HG02588 (cell line): ENCODE measurements around the gene OSBPL5.

Source experiments
- ATAC-seq: cut with Tn5 transposase; IDR thresholded peaks from one replicate; pipeline ENCODE4 v1.9.1; 2021; ENCODE audit warnings: mild to moderate bottlenecking, moderate library complexity; ENCODE audit not compliant: unreplicated experiment

OSBPL5 gene

GRCh38 chr11:3164138-3164551, 965 bp downstream of the OSBPL5 start:
- ATAC-seq = no peak

GRCh38 chr11:3163241-3163981, 1.7 kb downstream of the OSBPL5 start:
- ATAC-seq = no peak

GRCh38 chr11:3162410-3163240, 2.5 kb downstream of the OSBPL5 start:
- ATAC-seq = no peak

- no peak for ATAC-seq
These were observed 3.2 kb downstream of the OSBPL5 start for GRCh38 chr11:3161720-3162409.

DNA sequence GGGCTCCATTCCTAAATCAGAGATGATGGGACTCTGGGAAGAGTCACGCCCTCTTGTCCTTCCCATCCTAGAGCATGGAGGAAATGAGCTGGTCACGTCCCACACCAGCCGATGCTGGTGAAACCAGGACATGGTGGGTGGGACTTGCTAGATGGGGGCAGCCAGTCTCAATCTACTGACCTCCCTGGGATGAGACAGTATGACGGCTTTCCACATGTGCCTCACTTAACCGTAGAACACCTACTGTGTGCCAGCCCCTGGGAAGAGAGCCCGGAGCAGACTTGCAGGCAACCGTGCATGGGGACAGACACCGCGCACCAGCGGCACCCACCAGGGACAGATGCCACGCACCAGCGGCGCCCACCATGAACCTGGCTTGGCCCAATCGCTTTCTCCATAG, 3.8 kb downstream of the OSBPL5 start:
- ATAC-seq = no peak

- ATAC-seq = no peak
These were observed 4.7 kb downstream of the OSBPL5 start for GRCh38 chr11:3160252-3161031.

- no peak for ATAC-seq
These were observed 5.6 kb downstream of the OSBPL5 start for GRCh38 chr11:3159296-3160190.

DNA sequence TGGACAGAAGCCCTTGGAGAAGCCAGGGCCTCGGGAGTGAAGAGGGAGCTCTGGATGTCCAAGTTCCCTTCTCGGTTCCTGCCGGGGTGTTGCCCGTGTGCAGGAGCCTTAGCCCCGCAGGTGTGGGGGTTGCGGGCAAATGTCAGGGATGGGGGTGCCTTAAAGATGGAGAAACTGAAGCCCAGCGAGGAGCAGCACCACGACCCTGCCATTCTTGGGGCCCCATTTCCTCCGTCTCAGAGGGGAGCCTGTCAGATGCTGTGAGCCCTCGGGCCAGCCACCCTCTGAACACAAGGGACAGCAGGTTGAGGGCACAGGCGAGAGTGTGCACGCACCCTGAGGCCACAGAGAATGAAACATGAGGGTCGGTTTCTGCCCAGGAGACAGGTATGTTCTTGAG, 6.3 kb downstream of the OSBPL5 start:
- no peak for ATAC-seq

DNA sequence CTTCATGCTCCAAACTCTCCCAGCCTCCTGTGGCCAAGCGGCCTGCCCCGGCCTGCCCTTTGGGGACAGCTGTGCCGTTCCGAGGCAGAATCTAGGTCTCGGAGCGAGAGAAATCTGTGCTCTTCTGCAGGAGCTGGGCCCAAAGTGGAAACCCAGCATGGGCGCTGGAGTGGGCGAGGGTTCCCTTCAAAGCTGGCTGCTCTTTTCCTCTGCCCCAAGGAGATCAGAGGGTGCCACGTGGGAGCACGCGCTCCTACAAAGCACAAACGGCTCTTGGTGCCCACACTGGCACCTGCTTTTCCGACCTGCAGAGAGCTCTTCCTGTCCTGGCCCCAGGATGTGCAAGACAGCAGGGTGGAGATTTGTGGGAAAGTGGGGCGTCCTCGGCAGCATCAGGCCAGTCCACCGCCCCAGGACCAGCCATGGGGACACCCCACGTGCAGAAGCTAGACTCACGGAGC, 6.9 kb downstream of the OSBPL5 start:
- no peak for ATAC-seq

DNA sequence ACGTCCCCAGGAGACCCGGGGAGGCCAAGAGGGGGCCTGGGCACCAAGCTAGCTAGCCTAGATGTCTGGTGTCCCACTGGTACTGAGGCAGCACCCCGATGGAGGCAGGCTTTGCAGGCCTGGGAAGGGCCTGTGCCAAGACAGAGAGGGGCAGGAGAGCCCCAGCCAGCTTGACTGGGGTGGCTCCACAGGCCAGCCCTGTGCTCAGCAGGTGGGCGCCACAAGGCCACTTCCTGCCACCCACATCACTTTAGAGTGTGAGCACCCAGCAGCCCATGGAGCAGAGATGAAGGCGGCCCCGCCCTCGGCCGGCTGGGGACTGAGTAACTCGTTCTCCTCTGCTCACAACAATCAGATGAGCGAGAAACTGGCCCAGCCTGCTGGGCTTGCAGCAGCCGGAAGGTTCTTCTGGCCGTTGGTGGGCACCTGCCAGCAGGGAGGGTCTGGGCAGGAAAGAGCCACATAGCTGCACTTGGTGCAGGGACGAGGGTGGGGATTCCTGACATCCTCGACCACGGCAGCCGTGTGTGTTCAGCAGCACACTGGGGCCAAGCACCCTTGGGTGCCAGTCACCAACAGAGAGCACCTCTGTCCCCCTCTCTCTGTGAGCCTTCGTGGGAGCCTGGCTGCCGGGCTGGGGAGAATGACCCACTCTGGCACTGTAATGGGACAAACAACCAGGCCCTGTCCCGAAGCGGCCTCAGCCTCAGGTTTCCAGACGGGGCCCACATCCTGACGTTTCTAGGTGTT, 7.6 kb downstream of the OSBPL5 start:
- ATAC-seq = no peak

DNA sequence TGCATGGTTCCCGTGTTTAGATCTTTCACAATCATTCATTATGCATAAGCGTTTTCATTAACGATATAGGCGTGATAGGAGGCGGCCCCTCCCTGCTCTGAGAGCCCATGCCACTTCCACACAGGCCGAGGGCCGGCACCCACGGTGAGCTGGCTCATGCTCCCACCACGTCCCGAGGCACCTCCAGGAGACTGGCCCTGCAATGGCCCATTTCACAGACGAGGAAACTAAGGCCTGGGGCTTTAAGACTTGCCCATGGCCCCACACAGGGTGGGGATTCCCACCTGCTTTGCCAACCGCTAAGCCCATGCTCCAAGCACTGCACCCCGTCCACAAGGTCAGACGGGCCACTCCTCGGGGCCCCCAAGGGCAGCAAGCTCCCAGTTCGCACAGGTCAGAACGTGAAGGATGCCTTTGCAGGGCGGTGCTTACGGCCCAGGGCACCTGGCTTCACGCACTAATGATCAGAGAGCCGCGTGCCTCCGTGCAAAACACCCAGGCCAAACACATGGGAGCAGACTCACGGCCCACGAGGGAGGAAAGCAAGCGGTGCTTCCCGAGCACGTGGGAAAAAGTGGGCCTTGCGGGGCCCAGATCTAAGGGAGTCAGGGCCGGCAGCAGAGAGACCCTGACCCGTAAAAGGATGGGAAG, 8.3 kb downstream of the OSBPL5 start:
- ATAC-seq = no peak

DNA sequence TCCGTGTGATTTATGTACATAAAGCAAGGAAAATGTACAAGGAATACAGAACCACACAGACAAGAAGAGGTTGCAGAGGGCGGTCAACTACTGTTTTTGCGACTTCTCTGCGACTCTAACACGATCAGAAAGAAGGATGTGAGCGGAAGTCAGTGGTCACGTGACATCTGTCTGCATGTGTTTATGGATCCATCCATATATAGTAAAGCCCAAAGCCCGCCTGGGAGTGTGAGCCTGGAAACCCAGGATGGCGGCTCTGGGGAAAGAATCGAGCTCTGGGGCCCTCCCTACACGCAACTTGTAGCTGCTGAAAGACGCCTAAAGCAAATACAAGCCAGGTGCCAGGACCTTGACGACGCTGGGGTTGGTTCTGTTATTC, 8.8 kb downstream of the OSBPL5 start:
- ATAC-seq = no peak

DNA sequence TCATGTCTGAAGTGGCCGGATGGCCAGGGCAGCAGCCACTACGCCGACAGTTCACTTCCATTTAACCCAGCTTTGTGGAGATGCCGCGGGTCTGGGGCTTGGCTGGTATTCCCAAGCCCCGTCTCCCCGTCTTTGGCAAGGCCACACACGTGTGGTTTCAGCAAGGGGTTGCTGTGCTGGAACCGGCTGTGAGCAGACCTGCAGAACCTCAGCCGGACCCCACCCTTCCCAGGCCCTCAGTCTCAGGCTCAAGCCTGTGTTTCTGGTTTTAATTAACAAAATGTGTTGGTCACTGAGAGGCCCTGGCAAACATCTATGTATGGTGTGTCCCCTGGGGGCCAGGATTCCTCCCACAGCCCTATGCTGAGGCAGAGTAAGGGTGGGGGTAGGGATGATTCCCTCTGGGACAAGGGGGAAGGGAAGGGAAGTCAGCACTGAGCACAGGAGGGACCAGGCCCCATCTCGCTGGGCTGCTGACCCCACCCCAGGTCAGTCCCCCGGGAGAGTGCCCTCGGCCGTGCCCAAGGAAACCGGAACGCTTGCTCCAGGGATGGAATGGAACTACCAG, 9.3 kb downstream of the OSBPL5 start:
- no peak for ATAC-seq

- no peak for ATAC-seq
These were observed 9.9 kb downstream of the OSBPL5 start for GRCh38 chr11:3155216-3155615.

- no peak for ATAC-seq
These were observed 11.0 kb downstream of the OSBPL5 start for GRCh38 chr11:3154001-3154599.

GRCh38 chr11:3153291-3153861, 11.7 kb downstream of the OSBPL5 start:
- ATAC-seq = no peak

- no peak for ATAC-seq
These were observed 12.5 kb downstream of the OSBPL5 start for GRCh38 chr11:3152471-3153110.
